Upper lobe of right lung (tissue), 1 donor: Measurements from ENCODE around the gene GABRR1. TPM values are rescaled to one million over a fixed set of nuclear protein-coding genes. Genes with fewer than 3 reads are reported as not detected.

ENCODE experiments used
- ATAC-seq: fragments of 200-7000 bp; cut with Tn5 transposase; one replicate; pipeline ENCODE4 v1.9.1; 2020; ENCODE audit warnings: mild to moderate bottlenecking, moderate library complexity
- DNase-seq: peaks from one replicate; pipeline ENCODE4 v3.0.0-alpha.2; 2020
- H3K27ac ChIP-seq: fragments of 200-600 bp; one replicate; pipeline ENCODE4 v1.8.0; 2022
- H3K27me3 ChIP-seq: fragments of 200-600 bp; one replicate; pipeline ENCODE4 v1.8.0; 2022; ENCODE audit warnings: mild to moderate bottlenecking
- H3K36me3 ChIP-seq: fragments of 200-600 bp; one replicate; pipeline ENCODE4 v1.8.0; 2022
- H3K4me1 ChIP-seq: fragments of 200-600 bp; one replicate; pipeline ENCODE4 v1.8.0; 2022
- H3K4me3 ChIP-seq: fragments of 200-600 bp; one replicate; pipeline ENCODE4 v1.8.0; 2022; ENCODE audit warnings: mild to moderate bottlenecking
- H3K9me3 ChIP-seq: fragments of 200-600 bp; one replicate; pipeline ENCODE4 v1.8.0; 2022
- CTCF ChIP-seq: fragments of 200-600 bp; IDR thresholded peaks from one replicate; pipeline ENCODE4 v1.8.0; 2022; ENCODE audit warnings: antibody characterized with exemption
- intact Hi-C: fragments of 100-400 bp; cut with DNase I; formaldehyde crosslinking; loops from one replicate; pipeline ENCODE4 v1.11.0; 2022
- total RNA-seq: library from RNA; stranded (reverse); fragmentation: NEBNext Ultra II Directional; extraction: Animal tissue kit (Norgen Biotek cat#: 25700); gene quantifications from one replicate; pipeline ENCODE4 v1.2.1, GENCODE V29; 2021
- donor health status: DM: no; HTN: yes; CAD: no; lungs with severe emphysema.

The GABRR1 gene
- total RNA-seq, 1 donor from 2014 or later: not detected

- Histone ChIP-seq H3K4me3 (no peak overlapping the region), H3K36me3 (no peaks in the 10 kb centered on the region), H3K9me3 (no peaks in the 10 kb centered on the region), H3K27ac (no peak overlapping the region), H3K4me1 (no peaks in the 10 kb centered on the region), H3K27me3 (no peaks in the 10 kb centered on the region)
- intact Hi-C loops: no loop called here
- DNase-seq (no peak), ATAC-seq (no peak)
- TF ChIP-seq CTCF: no peak
Observed at GRCh38 chr6:89215391-89215790, 1.8 kb downstream of the GABRR1 start.

GRCh38 chr6:89214197-89214596 lies 3.0 kb downstream of the GABRR1 start:
- no peaks in the 10 kb centered on the region for H3K27me3 ChIP-seq
- DNase-seq: no peak
- H3K36me3 ChIP-seq: no peaks in the 10 kb centered on the region
- no peak for ATAC-seq
- intact Hi-C loops: no loop called here
- TF ChIP-seq CTCF: no peak
- no peak overlapping the region for H3K27ac ChIP-seq
- no peaks in the 10 kb centered on the region for H3K9me3 ChIP-seq
- H3K4me1 ChIP-seq: no peaks in the 10 kb centered on the region
- no peak overlapping the region for H3K4me3 ChIP-seq

GRCh38 chr6:89212472-89212871 lies 4.7 kb downstream of the GABRR1 start:
- no peaks in the 10 kb centered on the region for H3K4me1 ChIP-seq
- no peaks in the 10 kb centered on the region for H3K27me3 ChIP-seq
- no peak for DNase-seq
- H3K27ac ChIP-seq: no peak overlapping the region
- H3K9me3 ChIP-seq: no peaks in the 10 kb centered on the region
- no peaks in the 10 kb centered on the region for H3K36me3 ChIP-seq
- no peak for ATAC-seq
- H3K4me3 ChIP-seq: no peak overlapping the region
- TF ChIP-seq CTCF: no peak
- intact Hi-C loops: no loop called here

GRCh38 chr6:89209457-89209856 lies 7.7 kb downstream of the GABRR1 start:
- no peaks in the 10 kb centered on the region for H3K27me3 ChIP-seq
- H3K4me3 ChIP-seq: no peak overlapping the region
- no peak for ATAC-seq
- intact Hi-C loops: no loop called here
- H3K4me1 ChIP-seq: no peaks in the 10 kb centered on the region
- no peaks in the 10 kb centered on the region for H3K9me3 ChIP-seq
- H3K36me3 ChIP-seq: no peaks in the 10 kb centered on the region
- H3K27ac ChIP-seq: no peak overlapping the region
- no peak for TF ChIP-seq CTCF
- no peak for DNase-seq

GRCh38 chr6:89208551-89208950 lies 8.6 kb downstream of the GABRR1 start:
- TF ChIP-seq CTCF: no peak
- H3K27ac ChIP-seq: no peak overlapping the region
- H3K4me1 ChIP-seq: no peaks in the 10 kb centered on the region
- ATAC-seq (no peak), DNase-seq (no peak)
- no peaks in the 10 kb centered on the region for H3K36me3 ChIP-seq
- no peak overlapping the region for H3K4me3 ChIP-seq
- intact Hi-C loops: no loop called here
- H3K27me3 ChIP-seq: no peaks in the 10 kb centered on the region
- no peaks in the 10 kb centered on the region for H3K9me3 ChIP-seq

GRCh38 chr6:89205819-89206218 lies 11.3 kb downstream of the GABRR1 start:
- Histone ChIP-seq H3K27ac (no peak overlapping the region), H3K4me1 (no peaks in the 10 kb centered on the region), H3K36me3 (no peaks in the 10 kb centered on the region), H3K4me3 (no peak overlapping the region), H3K27me3 (no peaks in the 10 kb centered on the region), H3K9me3 (no peaks in the 10 kb centered on the region)
- ATAC-seq: no peak
- DNase-seq: no peak
- no peak for TF ChIP-seq CTCF
- intact Hi-C loops: no loop called here
